Measurements from ENCODE around the gene TMTC2.
A peak's percentile ranks its signal among the peaks of the same experiment; 100 is the strongest.

The TMTC2 gene

DNA sequence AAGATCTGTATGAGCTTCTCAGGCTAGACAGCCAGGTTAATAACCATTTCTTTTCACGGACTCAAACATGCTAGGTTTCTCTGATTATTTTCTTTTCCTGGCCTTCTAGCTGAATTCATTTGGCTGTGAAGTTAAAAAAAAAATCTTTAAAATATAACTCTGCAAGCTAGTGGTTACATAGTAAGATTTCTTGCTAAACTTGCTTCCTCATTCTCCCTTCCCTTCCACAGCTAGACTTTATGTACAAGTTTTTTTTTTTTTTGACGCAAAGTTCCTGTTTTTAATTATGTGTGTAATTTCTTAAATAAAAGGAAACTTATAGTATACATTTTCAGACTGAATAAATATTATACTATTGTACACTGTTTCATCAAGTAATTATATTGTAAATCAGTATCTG is 145.4 kb downstream of the TMTC2 start:
- no peak for DNase-seq (ENCODE audit: low read depth)
- TF ChIP-seq, protein P1, sequence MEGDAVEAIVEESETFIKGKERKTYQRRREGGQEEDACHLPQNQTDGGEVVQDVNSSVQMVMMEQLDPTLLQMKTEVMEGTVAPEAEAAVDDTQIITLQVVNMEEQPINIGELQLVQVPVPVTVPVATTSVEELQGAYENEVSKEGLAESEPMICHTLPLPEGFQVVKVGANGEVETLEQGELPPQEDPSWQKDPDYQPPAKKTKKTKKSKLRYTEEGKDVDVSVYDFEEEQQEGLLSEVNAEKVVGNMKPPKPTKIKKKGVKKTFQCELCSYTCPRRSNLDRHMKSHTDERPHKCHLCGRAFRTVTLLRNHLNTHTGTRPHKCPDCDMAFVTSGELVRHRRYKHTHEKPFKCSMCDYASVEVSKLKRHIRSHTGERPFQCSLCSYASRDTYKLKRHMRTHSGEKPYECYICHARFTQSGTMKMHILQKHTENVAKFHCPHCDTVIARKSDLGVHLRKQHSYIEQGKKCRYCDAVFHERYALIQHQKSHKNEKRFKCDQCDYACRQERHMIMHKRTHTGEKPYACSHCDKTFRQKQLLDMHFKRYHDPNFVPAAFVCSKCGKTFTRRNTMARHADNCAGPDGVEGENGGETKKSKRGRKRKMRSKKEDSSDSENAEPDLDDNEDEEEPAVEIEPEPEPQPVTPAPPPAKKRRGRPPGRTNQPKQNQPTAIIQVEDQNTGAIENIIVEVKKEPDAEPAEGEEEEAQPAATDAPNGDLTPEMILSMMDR (IDR thresholded peaks at IDR 0.05; ENCODE audit: low read length, missing control alignments): no peak
- no peak overlapping the region for H3K4me3 ChIP-seq (replicated peaks; ENCODE audit: low read depth, low read length)

- TF ChIP-seq, protein P1 (IDR thresholded peaks at IDR 0.05; ENCODE audit: low read length, missing control alignments): no peak
- H3K4me3 ChIP-seq (replicated peaks; ENCODE audit: low read depth, low read length): no peak overlapping the region
- no peak for DNase-seq (ENCODE audit: low read depth)
Observed at GRCh38 chr12:82832981-82833380, 146.3 kb downstream of the TMTC2 start.

- TF ChIP-seq, protein P1 (IDR thresholded peaks at IDR 0.05; ENCODE audit: low read length, missing control alignments): no peak
- no peak for DNase-seq (ENCODE audit: low read depth)
- H3K4me3 ChIP-seq (replicated peaks; ENCODE audit: low read depth, low read length): no peak overlapping the region
Observed at GRCh38 chr12:82833481-82833880, 146.8 kb downstream of the TMTC2 start.

DNA sequence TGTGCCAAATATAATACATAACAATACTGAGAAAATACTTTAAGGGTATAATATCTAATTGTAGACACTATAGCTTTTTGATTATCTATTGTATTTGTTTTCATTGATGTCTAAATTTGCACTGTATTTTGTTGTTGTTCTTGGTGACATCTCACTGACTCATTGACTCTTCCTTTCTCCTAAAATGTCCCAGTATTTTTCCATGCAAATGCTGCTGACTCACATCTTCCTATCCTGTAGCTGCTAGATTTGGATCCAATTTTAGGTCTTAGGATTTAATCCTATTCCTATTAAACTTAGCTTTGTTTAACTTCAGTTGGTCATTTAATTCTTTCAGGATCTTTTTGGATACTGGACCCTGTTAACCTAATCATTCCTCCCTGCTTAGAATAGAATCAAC is 148.5 kb downstream of the TMTC2 start:
- peak; percentile 59 for DNase-seq (ENCODE audit: low read depth)
- TF ChIP-seq, protein P1 (IDR thresholded peaks at IDR 0.05; ENCODE audit: low read length, missing control alignments): no peak
- no peak overlapping the region for H3K4me3 ChIP-seq (replicated peaks; ENCODE audit: low read depth, low read length)

DNA sequence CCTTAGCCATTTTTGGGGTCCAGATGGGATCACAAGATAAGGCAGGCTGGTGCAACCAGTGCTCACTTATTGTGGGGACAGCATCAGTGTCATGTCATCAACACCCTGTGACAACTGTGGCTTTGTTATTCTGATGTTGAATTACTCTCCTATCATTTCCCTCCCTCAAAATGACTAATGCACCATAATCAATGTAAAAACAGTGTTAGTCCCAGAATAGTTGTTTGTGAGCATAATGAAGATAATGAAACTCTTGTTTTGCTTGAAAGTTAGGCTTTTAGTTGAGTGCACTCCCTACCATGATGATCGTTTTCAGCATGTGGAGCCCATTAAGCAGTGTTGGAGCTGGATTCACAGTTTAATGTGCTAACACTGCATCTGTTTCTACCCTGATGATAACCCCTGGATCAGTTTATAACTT is 151.4 kb downstream of the TMTC2 start:
- TF ChIP-seq, protein P1 (IDR thresholded peaks at IDR 0.05; ENCODE audit: low read length, missing control alignments): no peak
- DNase-seq (ENCODE audit: low read depth): no peak

GRCh38 chr12:82838827-82839226 is 152.1 kb downstream of the TMTC2 start:
- TF ChIP-seq, protein P1 (IDR thresholded peaks at IDR 0.05; ENCODE audit: low read length, missing control alignments): no peak
- DNase-seq (ENCODE audit: low read depth): no peak
- H3K4me3 ChIP-seq (replicated peaks; ENCODE audit: low read depth, low read length): no peak overlapping the region

More for the DNA sequence above, 151.4 kb downstream of the TMTC2 start:
- H3K4me3 ChIP-seq (replicated peaks; ENCODE audit: low read depth, low read length): no peak overlapping the region

DNA sequence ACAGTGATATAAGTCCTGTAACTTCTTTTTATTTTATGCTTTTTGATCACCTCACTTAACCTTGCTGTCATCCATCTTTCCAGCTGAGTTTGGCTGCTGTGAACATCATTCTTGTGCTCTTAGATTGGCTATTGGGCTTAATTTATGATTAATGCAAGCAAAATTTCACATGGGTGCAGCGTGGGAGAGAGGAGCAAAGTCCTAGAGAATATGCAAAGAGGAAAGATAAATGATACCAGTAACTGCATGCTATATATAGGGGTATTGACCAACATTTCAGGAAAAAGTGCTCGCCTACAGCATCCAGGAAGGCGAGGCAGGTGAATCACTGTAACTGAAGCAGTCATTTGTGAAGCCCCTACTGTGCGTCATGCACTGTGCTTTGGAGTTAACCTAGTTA is 153.1 kb downstream of the TMTC2 start:
- TF ChIP-seq, protein P1 (IDR thresholded peaks at IDR 0.05; ENCODE audit: low read length, missing control alignments): no peak
- H3K4me3 ChIP-seq (replicated peaks; ENCODE audit: low read depth, low read length): no peak overlapping the region

More for the DNA sequence above, 153.1 kb downstream of the TMTC2 start:
- DNase-seq (ENCODE audit: low read depth): no peak

All from fibroblast of pulmonary artery (primary cell).